Spleen (tissue), 11 donors: ENCODE data around the gene SUCLA2. TPM values are rescaled to one million over a fixed set of nuclear protein-coding genes. Genes with fewer than 3 reads are reported as not detected.

ENCODE experiments used
- DNase-seq: peaks from one replicate; pipeline ENCODE4 v3.0.0-alpha.2; 2020
- H3K27ac ChIP-seq, 8 donors: fragments of 200-600 bp; sonication (generic) in 7 of 8; 1 replicate in 4 of 8; 2 replicates in 4 of 8; pipeline versions ENCODE4 v1.5.0 to v1.8.0; 2016 to 2021; ENCODE audit warnings: inconsistent platforms in 4 of 8, mild to moderate bottlenecking in 4 of 8, moderate library complexity in 1 of 8
- H3K27me3 ChIP-seq, 7 donors: fragments of 200-600 bp; sonication (generic) in 6 of 7; replicated peaks in 1 of 7; 1 replicate in 4 of 7; 2 replicates in 3 of 7; pipeline versions ENCODE4 v1.5.0 to v1.8.0; 2016 to 2021; ENCODE audit warnings: inconsistent platforms in 3 of 7, mild to moderate bottlenecking in 1 of 7
- H3K36me3 ChIP-seq, 6 donors: fragments of 200-600 bp; sonication (generic) in 5 of 6; 1 replicate in 4 of 6; 2 replicates in 2 of 6; pipeline versions ENCODE4 v1.5.0 to v1.8.0; 2016 to 2021; ENCODE audit warnings: inconsistent platforms in 2 of 6
- H3K4me1 ChIP-seq, 6 donors: fragments of 200-600 bp; sonication (generic) in 5 of 6; 1 replicate in 3 of 6; 2 replicates in 3 of 6; pipeline versions ENCODE4 v1.5.0 to v1.8.0; 2016 to 2021; ENCODE audit warnings: inconsistent platforms in 3 of 6
- H3K4me3 ChIP-seq, 8 donors: fragments of 200-600 bp; sonication (generic) in 7 of 8; 1 replicate in 4 of 8; 2 replicates in 4 of 8; pipeline versions ENCODE4 v1.5.0 to v1.8.0; 2016 to 2021; ENCODE audit warnings: inconsistent platforms in 4 of 8, mild to moderate bottlenecking in 4 of 8, moderate library complexity in 2 of 8
- H3K9me3 ChIP-seq, 8 donors: fragments of 200-600 bp; sonication (generic) in 7 of 8; 1 replicate in 4 of 8; 2 replicates in 4 of 8; pipeline versions ENCODE4 v1.5.0 to v1.8.0; 2016 to 2021; ENCODE audit warnings: inconsistent platforms in 4 of 8
- POLR2A ChIP-seq, 3 donors: fragments of 450-650 bp; IDR thresholded peaks; one replicate each; pipeline ENCODE4 v1.5.1; 2017; ENCODE audit warnings: antibody characterized with exemption in 3 of 3, mild to moderate bottlenecking in 1 of 3
- POLR2AphosphoS5 ChIP-seq, 3 donors: sonication (generic); formaldehyde crosslinking; IDR thresholded peaks; one replicate each; pipeline ENCODE4 v1.5.1; 2017; ENCODE audit warnings: antibody characterized with exemption in 3 of 3
- WGBS, 5 donors: extraction: QIAGEN DNeasy Blood & Tissue Kit in 3 of 5; methylation state at CpG; one replicate each; pipeline versions ENCODE4 v1.1.5 to v1.1.7; 2013 to 2018; 5-methylcytosine and 5-hydroxymethylcytosine counted together
- intact Hi-C: fragments of 100-400 bp; cut with DNase I; formaldehyde crosslinking; loops from one replicate; pipeline ENCODE4 v1.15.0; 2023; ENCODE audit warnings: low total_unique reads
- polyA plus RNA-seq, 3 donors: library from polyadenylated mRNA; stranded (reverse); fragments of 200-250 nt; gene quantifications; one replicate each; pipeline ENCODE4 v1.2.1, GENCODE V29; 2013
- total RNA-seq, 7 donors: library from RNA; depleted of rRNA in 3 of 7; stranded (reverse); fragments of >200 nt in 3 of 7; fragmentation: NEBNext Ultra II Directional in 4 of 7; extraction: Animal tissue kit (Norgen Biotek cat#: 25700) in 4 of 7; gene quantifications; one replicate each; pipeline versions ENCODE4 v1.1.0 to v1.2.1, GENCODE V29; 2016 to 2021
- TF ChIP-seq, protein P1 (sequence below), 11 experiments: fragments of 200-600 bp in 7 of 11; fragments of 450-650 bp in 4 of 11; sonication (generic) in 4 of 11; IDR thresholded peaks in 8 of 11; conservative IDR thresholded peaks in 3 of 11; 1 replicate in 7 of 11; 2 replicates in 4 of 11; pipeline versions ENCODE4 v1.4.0 to v1.8.0; 2016 to 2021; ENCODE audit warnings: antibody characterized with exemption in 11 of 11, inconsistent platforms in 4 of 11, mild to moderate bottlenecking in 1 of 11
- donor health status: healthy with polysubstance abuse.
- donor health status: DM: no; HTN: no; CAD: no; lungs with moderate emphysema.
- donor health status: DM: no; HTN: no; CAD: no.
- donor health status: Bipolar disorder and iron deficiency.
- donor health status: healthy.
- donor health status: DM: no; HTN: no; CAD: no.
- donor health status: DM: yes; HTN: yes; CAD: no.

SUCLA2 gene
- total and polyA plus RNA-seq, 10 donors: 14.4 to 49.6 (median 31.5) TPM

GRCh38 chr13:48029859-48030258 lies 28.8 kb upstream of the SUCLA2 start:
- Histone ChIP-seq H3K4me3 (no peak overlapping the region), H3K27ac (no peak overlapping the region), H3K27me3 (no peaks in the 10 kb centered on the region), H3K4me1 (no peaks in the 10 kb centered on the region), H3K9me3 (peaks cover 0 to 24% (median 18%) of the 10 kb centered on the region in 8 donors), H3K36me3 (peaks cover 0 to 21% (median 3%) of the 10 kb centered on the region in 6 donors)
- no peak for TF ChIP-seq POLR2A (IDR thresholded peaks at IDR 0.05)
- TF ChIP-seq, protein P1, sequence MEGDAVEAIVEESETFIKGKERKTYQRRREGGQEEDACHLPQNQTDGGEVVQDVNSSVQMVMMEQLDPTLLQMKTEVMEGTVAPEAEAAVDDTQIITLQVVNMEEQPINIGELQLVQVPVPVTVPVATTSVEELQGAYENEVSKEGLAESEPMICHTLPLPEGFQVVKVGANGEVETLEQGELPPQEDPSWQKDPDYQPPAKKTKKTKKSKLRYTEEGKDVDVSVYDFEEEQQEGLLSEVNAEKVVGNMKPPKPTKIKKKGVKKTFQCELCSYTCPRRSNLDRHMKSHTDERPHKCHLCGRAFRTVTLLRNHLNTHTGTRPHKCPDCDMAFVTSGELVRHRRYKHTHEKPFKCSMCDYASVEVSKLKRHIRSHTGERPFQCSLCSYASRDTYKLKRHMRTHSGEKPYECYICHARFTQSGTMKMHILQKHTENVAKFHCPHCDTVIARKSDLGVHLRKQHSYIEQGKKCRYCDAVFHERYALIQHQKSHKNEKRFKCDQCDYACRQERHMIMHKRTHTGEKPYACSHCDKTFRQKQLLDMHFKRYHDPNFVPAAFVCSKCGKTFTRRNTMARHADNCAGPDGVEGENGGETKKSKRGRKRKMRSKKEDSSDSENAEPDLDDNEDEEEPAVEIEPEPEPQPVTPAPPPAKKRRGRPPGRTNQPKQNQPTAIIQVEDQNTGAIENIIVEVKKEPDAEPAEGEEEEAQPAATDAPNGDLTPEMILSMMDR (IDR thresholded peaks at IDR 0.05 in 8 of 11, conservative IDR thresholded peaks at IDR 0.05 in 3 of 11): no peak
- TF ChIP-seq POLR2AphosphoS5 (IDR thresholded peaks at IDR 0.05): no peak
- 30 to 97% (median 83%) methylated on average over 2 of the region's 2 CpGs for WGBS, 5 donors
- no peak for DNase-seq
- intact Hi-C loops: no loop called here

DNA sequence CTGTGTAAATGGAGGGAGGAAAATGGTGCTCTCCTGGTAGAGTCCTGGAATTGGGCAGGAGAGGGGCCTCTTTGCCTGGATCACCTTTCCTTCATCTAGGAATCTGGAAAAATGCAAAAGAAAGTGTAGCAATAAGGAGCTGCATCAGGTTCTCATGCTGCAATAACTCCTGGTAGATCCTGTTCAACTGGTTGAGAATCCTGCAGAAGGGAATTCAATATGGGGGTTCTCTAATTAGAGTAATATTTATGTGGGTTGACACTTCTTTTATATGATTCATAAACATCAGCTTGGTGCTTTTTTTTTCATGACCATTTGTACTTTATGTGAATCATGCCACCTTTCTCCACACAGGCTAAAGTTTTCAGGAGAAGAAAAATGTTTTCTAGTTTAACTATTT lies 27.0 kb upstream of the SUCLA2 start:
- Histone ChIP-seq H3K4me3 (no peak overlapping the region), H3K36me3 (peaks cover 0 to 21% (median 3%) of the 10 kb centered on the region in 6 donors), H3K27me3 (no peaks in the 10 kb centered on the region), H3K9me3 (peaks cover 0 to 24% (median 18%) of the 10 kb centered on the region in 8 donors), H3K4me1 (no peaks in the 10 kb centered on the region), H3K27ac (no peak overlapping the region)
- TF ChIP-seq POLR2AphosphoS5 (IDR thresholded peaks at IDR 0.05) (no peak), POLR2A (IDR thresholded peaks at IDR 0.05) (no peak)
- TF ChIP-seq, protein P1 (IDR thresholded peaks at IDR 0.05 in 8 of 11, conservative IDR thresholded peaks at IDR 0.05 in 3 of 11): no peak
- DNase-seq: no peak
- intact Hi-C loops: no loop called here

- no peak overlapping the region for H3K27ac ChIP-seq
- intact Hi-C loops: no loop called here
- TF ChIP-seq, protein P1 (IDR thresholded peaks at IDR 0.05 in 8 of 11, conservative IDR thresholded peaks at IDR 0.05 in 3 of 11): no peak
- TF ChIP-seq POLR2AphosphoS5 (IDR thresholded peaks at IDR 0.05) (no peak), POLR2A (IDR thresholded peaks at IDR 0.05) (no peak)
- no peaks in the 10 kb centered on the region for H3K9me3 ChIP-seq
- WGBS, 5 donors: 0 to 100% (median 97%) methylated on average over 1 of the region's 1 CpG
- H3K4me1 ChIP-seq: no peaks in the 10 kb centered on the region
- H3K4me3 ChIP-seq: no peak overlapping the region
- DNase-seq: no peak
- no peaks in the 10 kb centered on the region for H3K27me3 ChIP-seq
- H3K36me3 ChIP-seq: peaks cover 0 to under 1% (median 0%) of the 10 kb centered on the region in 6 donors
Measured at GRCh38 chr13:48019796-48020195, 18.7 kb upstream of the SUCLA2 start.

DNA sequence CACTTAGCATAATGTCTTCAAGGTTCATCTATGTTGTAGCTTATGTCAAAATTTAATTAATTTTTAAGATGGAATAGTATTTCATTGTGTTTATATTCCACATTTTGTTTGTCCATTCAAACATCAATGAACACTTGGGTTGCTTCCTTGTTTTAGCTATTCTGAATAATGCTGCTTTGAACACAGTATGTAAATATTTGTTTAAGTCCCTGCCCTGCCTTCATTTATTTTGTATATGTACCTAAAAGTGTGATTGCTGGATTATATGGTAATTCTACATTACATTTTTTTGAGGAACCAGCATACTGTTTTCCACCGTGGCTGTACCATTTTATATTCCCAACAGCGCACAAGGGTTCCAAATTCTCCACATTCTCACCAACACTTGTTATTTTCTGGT lies 17.6 kb upstream of the SUCLA2 start:
- Histone ChIP-seq H3K27ac (no peak overlapping the region), H3K9me3 (no peaks in the 10 kb centered on the region), H3K4me1 (no peaks in the 10 kb centered on the region), H3K4me3 (no peak overlapping the region), H3K36me3 (peaks cover 0 to 11% (median 0%) of the 10 kb centered on the region in 6 donors), H3K27me3 (no peaks in the 10 kb centered on the region)
- 91 to 100% (median 97%) methylated on average over 2 of the region's 2 CpGs for WGBS, 5 donors
- TF ChIP-seq, protein P1 (IDR thresholded peaks at IDR 0.05 in 8 of 11, conservative IDR thresholded peaks at IDR 0.05 in 3 of 11): no peak
- TF ChIP-seq POLR2AphosphoS5 (IDR thresholded peaks at IDR 0.05) (no peak), POLR2A (IDR thresholded peaks at IDR 0.05) (no peak)
- intact Hi-C loops: no loop called here
- no peak for DNase-seq
